Measurements from ENCODE around the gene RGS7. TPM values are rescaled to one million over a fixed set of nuclear protein-coding genes. Genes with fewer than 3 reads are reported as not detected.

RGS7 gene
- total and polyA plus RNA-seq, 2 of the 8 experiments (the other 6 are each of a cell fraction or from before 2014, with no cell fraction given) = 1.6 to 3.0 TPM

GRCh38 chr1:241276391-241276790, 80.6 kb downstream of the RGS7 start:
- Histone ChIP-seq H2BK120ac (replicated peaks; ENCODE audit: low read depth, low read length) (no peak overlapping the region), H3K18ac (ENCODE audit: extremely low read depth, low read length) (no peak overlapping the region), H2BK15ac (ENCODE audit: low read length) (no peak overlapping the region), H4K20me1 (replicated peaks in 1 of 2; ENCODE audit: control insufficient read depth in 1 of 2, insufficient read depth in 2 of 2, low read length in 2 of 2) (no peaks in the 10 kb centered on the region), H2BK12ac (ENCODE audit: low read depth, low read length) (no peak overlapping the region), H3K56ac (replicated peaks; ENCODE audit: insufficient read length, low read depth, low read length) (no peak overlapping the region), H3K4ac (replicated peaks; ENCODE audit: insufficient read length, low read depth, low read length) (no peak overlapping the region), H3K4me1 (replicated peaks in 1 of 4; ENCODE audit: control insufficient read depth in 3 of 4, insufficient read depth in 4 of 4, low read length in 3 of 4) (no peaks in the 10 kb centered on the region), H4K5ac (ENCODE audit: insufficient read length, low read depth, low read length) (no peak overlapping the region), H3K79me2 (ENCODE audit: control insufficient read depth in 1 of 2, insufficient read depth in 2 of 2, low read length in 2 of 2) (no peaks in the 10 kb centered on the region), H3K27ac (ENCODE audit: low read depth, low read length) (no peak overlapping the region), H2BK5ac (ENCODE audit: low read depth, low read length) (no peak overlapping the region), H3K23ac (ENCODE audit: insufficient read length) (no peak overlapping the region), H3K9ac (replicated peaks in 1 of 4; ENCODE audit: extremely low read depth in 1 of 4, low read depth in 3 of 4, low read length in 3 of 4) (no peak overlapping the region), H2BK20ac (ENCODE audit: low read length) (no peak overlapping the region), H3K4me3 (ENCODE audit: extremely low read depth in 1 of 4, insufficient read depth in 2 of 4, low read depth in 3 of 4, low read length in 4 of 4) (no peak overlapping the region), H3K79me1 (ENCODE audit: low read depth, low read length) (no peaks in the 10 kb centered on the region), H4K8ac (ENCODE audit: extremely low read depth, insufficient read depth, low read length) (no peak overlapping the region), H3K4me2 (ENCODE audit: insufficient read depth in 1 of 2, low read depth in 2 of 2, low read length in 2 of 2) (no peak overlapping the region), H3K14ac (ENCODE audit: insufficient read length) (no peak overlapping the region), H3K9me3 (ENCODE audit: insufficient read depth in 2 of 2, low read depth in 1 of 2, low read length in 1 of 2) (peaks cover 4 to 6% of the 10 kb centered on the region in 2 experiments; a peak in 3 of 4 replicates), H4K91ac (replicated peaks; ENCODE audit: insufficient read length, low read length) (no peak overlapping the region), H3K27me3 (replicated peaks in 1 of 4; ENCODE audit: control insufficient read depth in 3 of 4, extremely low read depth in 1 of 4, insufficient read depth in 3 of 4, low read length in 3 of 4) (no peaks in the 10 kb centered on the region), H3K36me3 (ENCODE audit: control insufficient read depth in 2 of 4, insufficient read depth in 4 of 4, low read length in 3 of 4) (no peaks in the 10 kb centered on the region), H2AFZ (ENCODE audit: low read length) (no peak overlapping the region), H3K23me2 (ENCODE audit: low read depth, low read length) (no peaks in the 10 kb centered on the region), H2AK5ac (ENCODE audit: low read depth, low read length) (no peak overlapping the region)
- CTCF ChIA-PET (ENCODE audit: partially characterized antibody) = interaction anchor here (0.7 to 0.9 kb wide), 2 partner anchors 16 to 310 kb away, joined by 3 read pairs; no protein-coding TSS in a partner anchor
- FAIRE-seq (no peak), DNase-seq (ENCODE audit: low read depth in 1 of 2, low spot score in 2 of 2) (no peak)
- POLR2A ChIA-PET (ENCODE audit: partially characterized antibody) = no interaction called here
- TF ChIP-seq CHD2 (IDR thresholded peaks at IDR 0.05; ENCODE audit: low read length) (no peak), CBX5 (IDR thresholded peaks at IDR 0.05; ENCODE audit: low read depth, low read length) (no peak), ATF3 (IDR thresholded peaks at IDR 0.05; ENCODE audit: insufficient read depth, low read depth, low read length) (no peak), ASH2L (IDR thresholded peaks at IDR 0.05; ENCODE audit: low read length) (no peak), SRF (IDR thresholded peaks at IDR 0.05; ENCODE audit: low read depth, low read length) (no peak), BACH1 (IDR thresholded peaks at IDR 0.05; ENCODE audit: low read length) (no peak), GABPA (IDR thresholded peaks at IDR 0.05; ENCODE audit: borderline replicate concordance, insufficient read depth, low read length) (no peak), TEAD4 (IDR thresholded peaks at IDR 0.05; ENCODE audit: low read depth, low read length) (no peak), RFX5 (IDR thresholded peaks at IDR 0.05; ENCODE audit: borderline replicate concordance, low read depth, low read length) (no peak), YY1 (IDR thresholded peaks at IDR 0.05; ENCODE audit: low read depth, low read length) (no peak), GTF2F1 (IDR thresholded peaks at IDR 0.05; ENCODE audit: borderline replicate concordance, low read depth, low read length) (no peak)
- WGBS, 2 experiments (ENCODE audit: extremely low coverage in 1 of 2, insufficient coverage in 1 of 2, insufficient read length in 1 of 2, insufficient replicate concordance in 2 of 2, low coverage in 1 of 2, low lambda C conversion rate in 2 of 2, missing lambda C conversion rate in 1 of 2) = 71% methylated on average over 3 of the region's 3 CpGs; no CpG with 5 or more reads in 1 of the 2 experiments
